Measurements from ENCODE around the gene MORF4L2. TPM values are rescaled to one million over a fixed set of nuclear protein-coding genes. Genes with fewer than 3 reads are reported as not detected.

The MORF4L2 gene
- total and polyA plus RNA-seq, 9 of the 15 experiments (the other 6 are each of a cell fraction or from before 2014, with no cell fraction given), result 324 to 781 (median 420) TPM

GRCh38 chrX:103647630-103648029, 38.9 kb downstream of the MORF4L2 start:
- H3K36me3 ChIP-seq (ENCODE audit: control insufficient read depth, insufficient read depth, low read length), result no peaks in the 10 kb centered on the region
- H3K9ac ChIP-seq (ENCODE audit: insufficient read depth in 1 of 2, low read depth in 2 of 2, low read length in 2 of 2), result no peak overlapping the region
- H3K9me1 ChIP-seq (ENCODE audit: control insufficient read depth, insufficient read depth, low read length), result no peaks in the 10 kb centered on the region
- FAIRE-seq (no peak), DNase-seq (ENCODE audit: extremely low read depth in 1 of 4, low spot score in 3 of 4) (no peak), ATAC-seq (no peak)
- ChIA-PET CTCF (ENCODE audit: low intra/inter-chr PET ratio) (no interaction called here), POLR2A (no interaction called here)
- TF ChIP-seq USF1 (CRISPR knock-in tag; IDR thresholded peaks at IDR 0.05) (no peak), ARID2 (IDR thresholded peaks at IDR 0.05) (no peak), ZBTB11 (CRISPR knock-in tag; IDR thresholded peaks at IDR 0.05) (no peak), NR1H2 (CRISPR knock-in tag; IDR thresholded peaks at IDR 0.05) (no peak), ZNF140 (CRISPR knock-in tag; IDR thresholded peaks at IDR 0.05) (no peak), ZNF639 (CRISPR knock-in tag; conservative IDR thresholded peaks at IDR 0.05 in 1 of 2, IDR thresholded peaks at IDR 0.05 in 1 of 2) (no peak), SP1 (CRISPR knock-in tag; IDR thresholded peaks at IDR 0.05) (no peak), ZNF197 (CRISPR knock-in tag; IDR thresholded peaks at IDR 0.05; ENCODE audit: low read depth) (no peak), ETV6 (IDR thresholded peaks at IDR 0.05; ENCODE audit: borderline replicate concordance in 1 of 2, low read depth in 2 of 2, low read length in 1 of 2) (no peak), ETV6 (CRISPR knock-in tag; IDR thresholded peaks at IDR 0.05; ENCODE audit: borderline replicate concordance) (no peak)
- BruUV-seq (replicated peaks), result no TSS peak
- H2AFZ ChIP-seq (ENCODE audit: low read depth, low read length), result no peak overlapping the region
- no peaks in the 10 kb centered on the region for H3K27me3 ChIP-seq (ENCODE audit: control insufficient read depth in 2 of 2, insufficient read depth in 2 of 2, low read length in 2 of 2)
- intact Hi-C loops (cut with micrococcal nuclease), result no loop called here
- no peaks in the 10 kb centered on the region for H4K20me1 ChIP-seq (replicated peaks; ENCODE audit: control insufficient read depth, insufficient read depth, low read length)
- 6% methylated on average over 1 of the region's 1 CpG for WGBS (ENCODE audit: insufficient coverage, low coverage, missing lambda C conversion rate)
- in situ Hi-C loops (cut with MboI), result no loop called here
- no peaks in the 10 kb centered on the region for H3K9me3 ChIP-seq (replicated peaks; ENCODE audit: control insufficient read depth, insufficient read depth, low read depth, low read length)
- H3K4me3 ChIP-seq, result no peak overlapping the region
- H3K27ac ChIP-seq (ENCODE audit: extremely low read depth, low read depth, low read length), result no peak overlapping the region
- no peak overlapping the region for H3K4me2 ChIP-seq (ENCODE audit: insufficient read depth, low read length)
- no peaks in the 10 kb centered on the region for H3K4me1 ChIP-seq (replicated peaks in 1 of 2; ENCODE audit: control insufficient read depth in 2 of 2, insufficient read depth in 2 of 2, low read length in 2 of 2)
- no peaks in the 10 kb centered on the region for H3K79me2 ChIP-seq (ENCODE audit: control insufficient read depth, insufficient read depth, low read length)

Data from K562 (cell line).